Testis (tissue), 2 donors: ENCODE measurements around the gene TRIM8.

Source experiments
- POLR2A ChIP-seq: fragments of 450-650 bp; IDR thresholded peaks from one replicate; pipeline ENCODE4 v1.6.1; 2017; ENCODE audit warnings: antibody characterized with exemption, mild to moderate bottlenecking, moderate library complexity
- TF ChIP-seq, protein P1 (sequence below), 3 experiments: fragments of 450-650 bp in 2 of 3; fragments of 200-600 bp in 1 of 3; sonication (generic) in 1 of 3; IDR thresholded peaks; one replicate each; pipeline ENCODE4 v1.5.1; 2016 to 2019; ENCODE audit warnings: antibody characterized with exemption in 3 of 3, mild to moderate bottlenecking in 2 of 3, moderate library complexity in 1 of 3

DNA sequence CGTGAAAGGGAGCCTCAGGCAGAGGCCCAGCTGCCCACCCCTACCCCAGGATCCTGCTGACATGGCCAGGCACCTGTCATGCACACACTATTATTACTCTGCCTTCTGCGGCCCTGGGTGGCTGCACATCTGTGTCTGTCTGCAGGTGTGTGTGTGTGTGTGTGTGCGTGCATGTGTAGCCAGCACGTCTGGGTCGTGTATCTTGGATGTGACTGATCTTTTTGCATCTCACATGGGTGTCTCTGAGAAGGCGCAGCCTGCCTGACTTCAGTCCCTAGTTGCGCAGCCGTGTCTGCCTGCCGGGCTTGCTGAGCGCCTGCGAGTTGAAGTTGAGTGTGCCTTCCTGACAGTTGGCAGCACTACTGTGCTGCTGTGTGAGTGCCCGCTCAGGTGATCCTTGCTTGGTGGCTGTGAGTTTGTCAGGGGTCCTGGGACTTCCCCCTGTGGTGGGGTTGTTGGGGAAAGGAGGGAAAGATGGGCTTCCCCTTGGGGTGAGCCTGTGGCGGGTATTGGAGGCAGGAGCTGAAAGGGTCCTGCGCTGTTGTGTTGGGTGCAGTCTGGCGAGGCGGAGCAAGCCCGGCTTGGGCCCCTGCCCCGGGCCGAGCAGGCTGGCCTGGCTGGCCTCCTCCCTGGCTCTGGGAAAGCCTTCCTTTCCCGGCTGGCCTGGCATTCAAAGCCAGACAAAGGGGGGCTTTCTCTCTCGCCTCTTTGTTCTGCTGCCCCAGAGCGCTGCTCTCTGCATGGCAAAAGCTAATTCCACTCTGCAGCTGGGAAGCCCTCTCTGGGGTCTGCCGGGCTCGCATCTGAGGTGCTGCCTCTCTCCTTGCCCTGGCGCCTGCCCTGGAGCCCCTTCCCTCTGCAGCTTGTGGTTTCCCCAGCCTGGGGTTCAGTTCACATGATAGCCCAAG is 4.9 kb downstream of the TRIM8 start:
- TF ChIP-seq, protein P1, sequence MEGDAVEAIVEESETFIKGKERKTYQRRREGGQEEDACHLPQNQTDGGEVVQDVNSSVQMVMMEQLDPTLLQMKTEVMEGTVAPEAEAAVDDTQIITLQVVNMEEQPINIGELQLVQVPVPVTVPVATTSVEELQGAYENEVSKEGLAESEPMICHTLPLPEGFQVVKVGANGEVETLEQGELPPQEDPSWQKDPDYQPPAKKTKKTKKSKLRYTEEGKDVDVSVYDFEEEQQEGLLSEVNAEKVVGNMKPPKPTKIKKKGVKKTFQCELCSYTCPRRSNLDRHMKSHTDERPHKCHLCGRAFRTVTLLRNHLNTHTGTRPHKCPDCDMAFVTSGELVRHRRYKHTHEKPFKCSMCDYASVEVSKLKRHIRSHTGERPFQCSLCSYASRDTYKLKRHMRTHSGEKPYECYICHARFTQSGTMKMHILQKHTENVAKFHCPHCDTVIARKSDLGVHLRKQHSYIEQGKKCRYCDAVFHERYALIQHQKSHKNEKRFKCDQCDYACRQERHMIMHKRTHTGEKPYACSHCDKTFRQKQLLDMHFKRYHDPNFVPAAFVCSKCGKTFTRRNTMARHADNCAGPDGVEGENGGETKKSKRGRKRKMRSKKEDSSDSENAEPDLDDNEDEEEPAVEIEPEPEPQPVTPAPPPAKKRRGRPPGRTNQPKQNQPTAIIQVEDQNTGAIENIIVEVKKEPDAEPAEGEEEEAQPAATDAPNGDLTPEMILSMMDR (IDR thresholded peaks at IDR 0.05) = no peak
- no peak for TF ChIP-seq POLR2A
